SK-N-MC (cell line): ENCODE data around the gene KCNAB1.

ENCODE experiments used
- EZH2 ChIP-seq: fragments of 200-600 bp; sonication (generic); IDR thresholded peaks from one replicate; pipeline ENCODE4 v1.6.1; 2017; ENCODE audit warnings: antibody characterized with exemption
- FOXP2 ChIP-seq: optimal IDR thresholded peaks from 2 replicates; pipeline ENCODE3; 2011; ENCODE audit warnings: mild to moderate bottlenecking, moderate library complexity; ENCODE audit not compliant: insufficient read depth; ENCODE audit errors: extremely low read length, control extremely low read depth
- POLR2AphosphoS5 ChIP-seq: IDR thresholded peaks from 2 replicates; pipeline ENCODE4 v1.6.1; 2012; ENCODE audit warnings: mild to moderate bottlenecking, low read depth, low read length, borderline replicate concordance

DNA sequence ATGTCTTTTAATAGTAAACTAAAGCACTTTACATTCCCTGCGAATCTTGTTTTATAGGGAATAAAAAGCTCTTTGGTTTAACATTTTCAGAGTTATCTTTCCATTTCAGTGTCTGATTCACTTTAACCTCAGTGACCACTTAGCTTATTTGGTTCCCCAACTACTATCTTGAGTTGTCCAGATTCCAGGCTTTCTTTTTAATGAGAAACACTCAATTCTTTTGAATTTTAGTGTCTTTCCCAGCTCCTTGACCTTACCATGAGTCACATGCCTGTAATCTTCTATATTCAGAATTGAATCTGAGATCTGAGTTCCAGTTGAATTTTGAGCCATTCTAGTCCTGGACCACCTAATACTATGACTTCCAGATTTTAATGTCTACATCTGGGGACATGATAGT is 144.4 kb downstream of the KCNAB1 start:
- TF ChIP-seq POLR2AphosphoS5 (no peak), EZH2 (no peak), FOXP2 (no peak)
